GM12864 (cell line): Measurements from ENCODE around the gene KCNH4.

ENCODE experiments used
- DNase-seq: peaks from one replicate; pipeline ENCODE4 v3.0.0-alpha.2; 2011; ENCODE audit warnings: low read depth
- H3K4me3 ChIP-seq: 2 replicates; pipeline ENCODE4 v1.5.1; 2011; ENCODE audit warnings: mild to moderate bottlenecking, low read depth, low read length, control low read depth
- TF ChIP-seq, protein P1 (sequence below): IDR thresholded peaks from 2 replicates; pipeline ENCODE4 v1.5.1; 2011; ENCODE audit warnings: low read depth, mild to moderate bottlenecking, moderate library complexity, low read length, control low read depth, inconsistent platforms; ENCODE audit errors: missing control alignments

The KCNH4 gene

DNA sequence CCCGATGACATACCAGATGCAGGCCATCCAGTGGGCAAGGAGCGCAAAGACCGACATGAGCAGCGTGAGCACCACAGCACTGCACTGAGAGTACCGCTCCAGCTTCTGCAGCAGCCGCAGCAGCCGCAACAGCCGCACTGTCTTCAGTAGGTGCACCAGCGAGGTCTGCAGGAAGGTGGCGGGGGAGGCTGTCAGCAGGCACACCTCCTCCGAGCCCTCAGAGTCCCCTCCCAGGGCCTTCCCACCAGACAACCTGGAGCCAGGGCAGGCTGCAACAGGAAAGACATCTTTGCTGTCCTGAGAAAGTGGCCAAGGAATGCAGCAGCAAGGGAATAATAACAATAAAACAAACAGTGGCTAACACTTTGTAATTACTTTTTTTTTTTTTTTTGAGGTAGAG lies 9.1 kb downstream of the KCNH4 start:
- no peak overlapping the region for H3K4me3 ChIP-seq
- DNase-seq, result no peak
- TF ChIP-seq, protein P1, sequence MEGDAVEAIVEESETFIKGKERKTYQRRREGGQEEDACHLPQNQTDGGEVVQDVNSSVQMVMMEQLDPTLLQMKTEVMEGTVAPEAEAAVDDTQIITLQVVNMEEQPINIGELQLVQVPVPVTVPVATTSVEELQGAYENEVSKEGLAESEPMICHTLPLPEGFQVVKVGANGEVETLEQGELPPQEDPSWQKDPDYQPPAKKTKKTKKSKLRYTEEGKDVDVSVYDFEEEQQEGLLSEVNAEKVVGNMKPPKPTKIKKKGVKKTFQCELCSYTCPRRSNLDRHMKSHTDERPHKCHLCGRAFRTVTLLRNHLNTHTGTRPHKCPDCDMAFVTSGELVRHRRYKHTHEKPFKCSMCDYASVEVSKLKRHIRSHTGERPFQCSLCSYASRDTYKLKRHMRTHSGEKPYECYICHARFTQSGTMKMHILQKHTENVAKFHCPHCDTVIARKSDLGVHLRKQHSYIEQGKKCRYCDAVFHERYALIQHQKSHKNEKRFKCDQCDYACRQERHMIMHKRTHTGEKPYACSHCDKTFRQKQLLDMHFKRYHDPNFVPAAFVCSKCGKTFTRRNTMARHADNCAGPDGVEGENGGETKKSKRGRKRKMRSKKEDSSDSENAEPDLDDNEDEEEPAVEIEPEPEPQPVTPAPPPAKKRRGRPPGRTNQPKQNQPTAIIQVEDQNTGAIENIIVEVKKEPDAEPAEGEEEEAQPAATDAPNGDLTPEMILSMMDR, result no peak

- TF ChIP-seq, protein P1, result no peak
- H3K4me3 ChIP-seq, result no peak overlapping the region
- DNase-seq, result no peak
Observed at GRCh38 chr17:42169351-42169750, 11.6 kb downstream of the KCNH4 start.

- no peak overlapping the region for H3K4me3 ChIP-seq
- TF ChIP-seq, protein P1, result no peak
- DNase-seq, result no peak
Observed at GRCh38 chr17:42167807-42168206, 13.1 kb downstream of the KCNH4 start.

DNA sequence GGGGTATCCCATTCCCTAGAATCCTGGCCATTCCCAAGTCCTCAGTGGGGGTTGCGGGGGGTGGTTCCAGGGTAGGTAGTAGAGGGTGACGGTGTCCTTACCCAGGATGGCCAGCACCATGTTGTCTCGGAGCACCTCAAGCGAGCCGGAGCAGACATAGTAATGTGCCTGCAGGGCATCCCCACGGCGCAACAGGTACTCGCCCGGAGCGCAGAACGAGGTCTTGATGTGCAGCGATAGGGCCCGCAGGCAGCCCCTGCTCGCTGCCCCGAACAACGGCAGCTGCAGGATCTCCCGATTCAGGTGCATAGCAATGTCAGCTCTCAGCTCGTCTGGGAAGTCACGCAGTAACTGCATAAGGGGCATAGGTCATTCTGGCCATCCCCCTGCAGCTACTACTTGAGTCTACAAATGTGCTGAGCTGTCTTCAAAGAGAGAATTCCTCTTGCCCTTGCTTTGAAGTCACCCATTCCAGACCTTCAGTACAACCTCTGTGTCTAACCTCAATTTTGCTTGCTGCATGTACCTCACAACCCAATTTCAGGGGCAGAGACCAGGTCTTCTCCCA lies 14.7 kb downstream of the KCNH4 start:
- H3K4me3 ChIP-seq, result no peak overlapping the region

GRCh38 chr17:42165751-42166150 lies 15.2 kb downstream of the KCNH4 start:
- DNase-seq, result no peak
- H3K4me3 ChIP-seq, result no peak overlapping the region
- TF ChIP-seq, protein P1, result no peak

More for the DNA sequence above, 14.7 kb downstream of the KCNH4 start:
- TF ChIP-seq, protein P1, result no peak
- no peak for DNase-seq

DNA sequence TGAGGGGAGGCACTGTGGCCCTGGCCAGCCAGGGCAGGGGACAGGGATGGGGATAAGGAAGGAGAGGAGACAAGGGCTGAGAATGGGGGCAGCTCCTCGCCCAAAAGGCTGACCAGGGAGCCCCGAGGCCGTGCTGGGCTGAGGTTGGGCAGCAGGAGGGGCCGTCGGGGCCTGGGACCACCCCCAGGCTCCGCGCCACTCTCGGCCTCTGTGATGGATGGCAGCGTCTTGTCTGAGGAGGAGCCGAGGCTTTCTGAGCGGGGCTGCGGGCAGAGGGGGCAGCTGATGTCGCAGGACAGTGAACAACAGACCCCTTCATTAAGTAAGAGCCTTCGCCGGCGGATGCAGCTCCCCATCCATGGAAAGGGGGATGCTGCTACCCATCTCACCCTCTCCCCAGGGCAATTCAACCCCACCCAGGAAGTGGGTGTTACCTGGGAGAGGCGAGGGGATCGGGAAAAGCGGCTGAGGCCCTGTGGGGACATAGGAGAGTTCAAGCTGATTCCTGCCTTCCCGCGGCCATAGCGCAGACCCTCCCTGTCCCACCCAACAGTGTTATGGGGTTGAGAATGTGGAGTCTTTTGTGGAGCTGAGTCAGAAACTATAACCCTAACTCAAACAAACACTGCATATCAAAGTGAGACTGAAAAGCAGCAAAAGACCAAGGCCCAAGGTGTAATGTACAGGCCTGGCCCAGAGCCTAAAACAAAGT lies 17.1 kb downstream of the KCNH4 start:
- no peak for DNase-seq
- TF ChIP-seq, protein P1, result no peak

DNA sequence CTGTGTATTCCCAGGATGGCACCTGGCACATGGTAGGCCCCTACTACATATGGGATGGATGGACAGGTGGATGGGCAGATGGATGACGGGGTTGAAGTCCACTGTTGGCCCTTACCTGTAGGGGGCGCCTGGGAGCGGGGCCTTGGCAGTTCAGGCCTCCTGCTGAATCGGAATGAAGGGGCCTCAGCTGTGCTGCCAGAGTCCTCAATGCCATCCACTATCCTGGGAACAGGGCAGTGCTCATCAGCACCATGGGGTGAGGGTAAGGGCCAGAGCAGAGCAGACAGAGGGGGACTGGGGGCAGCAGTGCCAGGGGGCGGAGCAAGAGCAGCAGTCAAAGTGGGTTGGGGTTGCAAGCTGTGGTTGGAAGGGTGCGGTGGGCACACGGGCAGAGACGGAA lies 17.8 kb downstream of the KCNH4 start:
- TF ChIP-seq, protein P1, result peak; percentile 75
- H3K4me3 ChIP-seq, result no peak overlapping the region
- no peak for DNase-seq

More for the DNA sequence above, 17.1 kb downstream of the KCNH4 start:
- H3K4me3 ChIP-seq, result no peak overlapping the region
